GM12873 (cell line): ENCODE results near the gene HTRA3.

Experiments used
- CTCF ChIP-seq: IDR thresholded peaks from 2 replicates; pipeline ENCODE4 v1.5.1; 2012; ENCODE audit warnings: low read depth, mild to moderate bottlenecking, moderate library complexity, low read length, control low read depth; ENCODE audit not compliant: insufficient read depth; ENCODE audit errors: missing control alignments

Gene HTRA3

GRCh38 chr4:8251110-8251883, 18.3 kb upstream of the HTRA3 start:
- TF ChIP-seq CTCF, result no peak

- TF ChIP-seq CTCF, result no peak
These were observed 17.0 kb upstream of the HTRA3 start for GRCh38 chr4:8252301-8253173.

GRCh38 chr4:8254076-8254475, 15.5 kb upstream of the HTRA3 start:
- TF ChIP-seq CTCF, result no peak

DNA sequence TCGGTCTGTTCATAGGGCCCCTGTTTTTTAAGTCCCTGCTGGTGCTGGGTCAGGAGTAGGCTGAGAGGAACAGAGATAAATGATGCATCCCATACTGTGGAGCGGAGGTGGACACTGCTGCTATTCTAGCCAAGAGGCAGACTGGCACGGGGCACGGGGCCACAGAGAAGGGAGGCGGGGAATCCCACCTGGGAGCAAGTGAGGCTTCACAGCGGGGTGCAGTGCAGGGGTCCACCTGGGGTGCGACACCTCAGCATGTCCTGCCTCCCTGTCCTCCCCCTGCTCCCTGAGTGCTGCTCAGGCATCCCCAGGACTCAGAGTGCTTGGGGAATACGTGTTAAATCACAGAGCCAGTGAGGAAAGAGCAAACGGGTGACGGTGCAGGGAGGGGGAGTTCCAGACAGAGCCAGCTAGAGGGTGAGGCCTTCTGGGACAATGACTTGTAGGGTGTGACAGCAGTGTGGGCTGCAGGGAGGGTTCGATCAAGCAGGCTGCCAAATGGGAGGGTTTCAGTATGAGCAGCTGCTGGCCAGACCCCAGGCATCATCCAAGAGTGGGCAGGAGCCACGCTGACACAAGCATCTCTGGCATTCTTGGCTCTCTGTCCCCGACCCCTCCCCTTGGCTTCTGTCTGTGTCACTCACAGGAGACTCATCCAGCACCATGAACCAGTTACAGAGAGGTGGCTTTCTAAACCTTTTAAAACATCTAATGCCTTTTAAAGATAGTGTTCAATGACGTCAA, 13.7 kb upstream of the HTRA3 start:
- no peak for TF ChIP-seq CTCF

- no peak for TF ChIP-seq CTCF
These were observed 11.7 kb upstream of the HTRA3 start for GRCh38 chr4:8257854-8258253.

DNA sequence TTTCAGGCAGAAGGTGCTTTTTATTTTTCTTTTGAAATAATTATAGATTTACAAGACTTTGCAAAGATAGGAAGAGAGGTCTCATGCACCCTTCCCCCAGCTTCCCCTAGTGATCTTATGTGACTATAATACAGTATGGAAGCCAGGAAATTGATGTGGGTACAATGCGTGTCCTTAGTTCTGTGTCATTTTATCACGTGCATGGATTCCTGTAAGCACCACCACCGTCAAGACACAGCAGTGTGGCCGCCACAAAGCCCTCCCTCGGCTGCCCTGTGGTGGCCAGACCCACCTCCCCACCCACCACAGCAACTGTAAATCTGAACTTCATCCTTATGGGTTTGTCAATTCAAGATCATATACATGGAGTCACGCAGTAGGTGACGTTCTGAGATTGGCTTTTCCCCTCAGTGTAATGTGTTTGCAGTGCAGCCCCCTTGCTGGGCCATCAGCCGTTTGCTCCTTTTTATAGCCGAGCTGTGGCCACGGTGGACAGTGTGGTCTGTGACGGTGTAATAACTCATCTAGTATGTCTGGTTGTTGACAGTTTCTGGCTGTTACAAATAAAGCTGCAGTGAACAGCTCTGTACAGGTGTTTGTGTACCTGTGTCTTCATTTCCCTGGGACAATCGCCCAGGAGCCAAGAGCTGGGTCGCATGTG, 10.9 kb upstream of the HTRA3 start:
- no peak for TF ChIP-seq CTCF
